RWPE2 (cell line): ENCODE measurements around the gene DENND1C.

Source experiments
- ATAC-seq: fragments of 200-7000 bp; cut with Tn5 transposase; 3 replicates; pipeline ENCODE4 v1.9.1; 2021; ENCODE audit warnings: low read depth
- DNase-seq: peaks from one replicate; pipeline ENCODE4 v3.0.0-alpha.2; 2020; ENCODE audit warnings: low spot score
- H3K27ac ChIP-seq: fragments of 450-650 bp; 2 replicates; pipeline ENCODE4 v1.5.1; 2017; ENCODE audit warnings: mild to moderate bottlenecking; ENCODE audit not compliant: poor library complexity, severe bottlenecking
- H3K27me3 ChIP-seq: fragments of 250-450 bp; sonication (Bioruptor Pico); 2 replicates; pipeline ENCODE4 v1.5.1; 2021; ENCODE audit warnings: mild to moderate bottlenecking, moderate library complexity; ENCODE audit not compliant: insufficient read depth, poor library complexity, severe bottlenecking
- H3K36me3 ChIP-seq: fragments of 250-450 bp; sonication (Bioruptor Pico); 2 replicates; pipeline ENCODE4 v1.5.1; 2020; ENCODE audit warnings: low read depth, mild to moderate bottlenecking, moderate library complexity
- H3K4me1 ChIP-seq: fragments of 250-450 bp; sonication (Bioruptor Pico); 2 replicates; pipeline ENCODE4 v1.5.1; 2021; ENCODE audit warnings: mild to moderate bottlenecking, moderate library complexity; ENCODE audit not compliant: insufficient read depth, poor library complexity, severe bottlenecking
- H3K4me3 ChIP-seq: fragments of 250-450 bp; sonication (Bioruptor Pico); 2 replicates; pipeline ENCODE4 v1.5.1; 2021; ENCODE audit warnings: mild to moderate bottlenecking, moderate library complexity; ENCODE audit not compliant: severe bottlenecking
- H3K9me3 ChIP-seq: fragments of 250-450 bp; sonication (Bioruptor Pico); 2 replicates; pipeline ENCODE4 v1.5.1; 2021; ENCODE audit warnings: mild to moderate bottlenecking, moderate library complexity; ENCODE audit not compliant: severe bottlenecking
- TF ChIP-seq, protein P1 (sequence below): fragments of 450-650 bp; IDR thresholded peaks from one replicate; pipeline ENCODE4 v1.5.1; 2017; ENCODE audit warnings: mild to moderate bottlenecking, moderate library complexity; ENCODE audit not compliant: poor library complexity, severe bottlenecking

Gene DENND1C

GRCh38 chr19:6500837-6501739, 19.5 kb upstream of the DENND1C start:
- DNase-seq (no peak), ATAC-seq (no peak)
- Histone ChIP-seq H3K36me3 (no peaks in the 10 kb centered on the region), H3K9me3 (no peaks in the 10 kb centered on the region), H3K4me1 (no peaks in the 10 kb centered on the region), H3K27ac (no peak overlapping the region), H3K27me3 (peaks cover 18% of the 10 kb centered on the region), H3K4me3 (no peak overlapping the region)
- TF ChIP-seq, protein P1, sequence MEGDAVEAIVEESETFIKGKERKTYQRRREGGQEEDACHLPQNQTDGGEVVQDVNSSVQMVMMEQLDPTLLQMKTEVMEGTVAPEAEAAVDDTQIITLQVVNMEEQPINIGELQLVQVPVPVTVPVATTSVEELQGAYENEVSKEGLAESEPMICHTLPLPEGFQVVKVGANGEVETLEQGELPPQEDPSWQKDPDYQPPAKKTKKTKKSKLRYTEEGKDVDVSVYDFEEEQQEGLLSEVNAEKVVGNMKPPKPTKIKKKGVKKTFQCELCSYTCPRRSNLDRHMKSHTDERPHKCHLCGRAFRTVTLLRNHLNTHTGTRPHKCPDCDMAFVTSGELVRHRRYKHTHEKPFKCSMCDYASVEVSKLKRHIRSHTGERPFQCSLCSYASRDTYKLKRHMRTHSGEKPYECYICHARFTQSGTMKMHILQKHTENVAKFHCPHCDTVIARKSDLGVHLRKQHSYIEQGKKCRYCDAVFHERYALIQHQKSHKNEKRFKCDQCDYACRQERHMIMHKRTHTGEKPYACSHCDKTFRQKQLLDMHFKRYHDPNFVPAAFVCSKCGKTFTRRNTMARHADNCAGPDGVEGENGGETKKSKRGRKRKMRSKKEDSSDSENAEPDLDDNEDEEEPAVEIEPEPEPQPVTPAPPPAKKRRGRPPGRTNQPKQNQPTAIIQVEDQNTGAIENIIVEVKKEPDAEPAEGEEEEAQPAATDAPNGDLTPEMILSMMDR: no peak

GRCh38 chr19:6499052-6499790, 17.6 kb upstream of the DENND1C start:
- Histone ChIP-seq H3K36me3 (no peaks in the 10 kb centered on the region), H3K4me3 (no peak overlapping the region), H3K9me3 (no peaks in the 10 kb centered on the region), H3K27ac (no peak overlapping the region), H3K27me3 (peaks cover 18% of the 10 kb centered on the region), H3K4me1 (no peaks in the 10 kb centered on the region)
- ATAC-seq (no peak), DNase-seq (no peak)
- TF ChIP-seq, protein P1: no peak

- no peaks in the 10 kb centered on the region for H3K4me1 ChIP-seq
- TF ChIP-seq, protein P1: no peak
- DNase-seq: no peak
- peaks cover 18% of the 10 kb centered on the region for H3K27me3 ChIP-seq
- ATAC-seq: no peak
- H3K4me3 ChIP-seq: no peak overlapping the region
- no peak overlapping the region for H3K27ac ChIP-seq
- H3K36me3 ChIP-seq: no peaks in the 10 kb centered on the region
- H3K9me3 ChIP-seq: no peaks in the 10 kb centered on the region
Observed at GRCh38 chr19:6498294-6499036, 16.9 kb upstream of the DENND1C start.

- ATAC-seq: no peak
- TF ChIP-seq, protein P1: no peak
- H3K36me3 ChIP-seq: no peaks in the 10 kb centered on the region
Observed at GRCh38 chr19:6495947-6496346, 14.4 kb upstream of the DENND1C start.

More at GRCh38 chr19:6495947-6496346, 14.4 kb upstream of the DENND1C start:
- H3K9me3 ChIP-seq: no peaks in the 10 kb centered on the region
- no peak overlapping the region for H3K4me3 ChIP-seq
- H3K4me1 ChIP-seq: no peaks in the 10 kb centered on the region
- peaks cover 2% of the 10 kb centered on the region for H3K27me3 ChIP-seq
- no peak overlapping the region for H3K27ac ChIP-seq
- no peak for DNase-seq
